Colonic mucosa (tissue), 4 donors: ENCODE results near the gene CAMKK2. TPM values are rescaled to one million over a fixed set of nuclear protein-coding genes. Genes with fewer than 3 reads are reported as not detected.

Experiments used
- DNase-seq: peaks from one replicate; pipeline ENCODE4 v3.0.0-alpha.2; 2020
- H3K27ac ChIP-seq: fragments of 200-600 bp; one replicate; pipeline ENCODE4 v1.8.0; 2021
- H3K27me3 ChIP-seq: fragments of 200-600 bp; one replicate; pipeline ENCODE4 v1.8.0; 2021
- H3K36me3 ChIP-seq: fragments of 200-600 bp; one replicate; pipeline ENCODE4 v1.8.0; 2021
- H3K4me1 ChIP-seq: fragments of 200-600 bp; one replicate; pipeline ENCODE4 v1.8.0; 2021; ENCODE audit warnings: mild to moderate bottlenecking
- H3K4me3 ChIP-seq: fragments of 200-600 bp; one replicate; pipeline ENCODE4 v1.8.0; 2021
- H3K9ac ChIP-seq, 2 donors: one replicate each; pipeline ENCODE4 v1.7.0; 2013; ENCODE audit warnings: control low read depth in 2 of 2, low read depth in 2 of 2, low read length in 2 of 2
- H3K9me3 ChIP-seq: fragments of 200-600 bp; one replicate; pipeline ENCODE4 v1.8.0; 2021
- CTCF ChIP-seq: fragments of 200-600 bp; IDR thresholded peaks from one replicate; pipeline ENCODE4 v1.8.0; 2022; ENCODE audit warnings: antibody characterized with exemption, mild to moderate bottlenecking
- intact Hi-C: fragments of 100-400 bp; cut with DNase I; formaldehyde crosslinking; loops from one replicate; pipeline ENCODE4 v1.14.1; 2022
- total RNA-seq, 2 donors: library from RNA; stranded (reverse); fragmentation: NEBNext Ultra II Directional in 1 of 2; extraction: Animal tissue kit (Norgen Biotek cat#: 25700) in 1 of 2; gene quantifications; one replicate each; pipeline ENCODE4 v1.2.1, GENCODE V29; 2021
- donor health status: healthy.
- donor health status: DM: no; HTN: no; CAD: no.
- donor health status: DM: no; HTN: no; CAD: no.

The CAMKK2 gene
- total RNA-seq, 2 donors from 2014 or later, result 34.3 to 44.0 TPM

DNA sequence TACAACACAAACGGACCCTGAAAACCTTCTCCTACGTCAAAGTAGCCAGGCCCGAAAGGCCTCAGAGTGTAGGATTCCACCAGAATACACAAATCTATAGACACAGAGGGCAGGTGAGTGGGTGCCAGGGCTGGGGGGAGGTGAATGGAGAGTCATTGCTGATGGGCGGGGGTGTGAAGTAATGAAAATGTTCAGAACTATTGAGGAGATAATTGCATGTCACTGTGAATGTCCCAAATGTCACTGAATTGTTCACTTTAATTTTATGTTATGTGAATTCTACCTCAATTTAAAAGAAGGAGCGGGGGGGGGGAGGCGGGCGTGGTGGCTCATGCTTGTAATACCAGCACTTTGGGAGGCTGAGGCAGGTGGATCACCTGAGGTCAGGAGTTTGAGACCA is 50.6 kb downstream of the CAMKK2 start:
- H3K27ac ChIP-seq, result no peak overlapping the region
- TF ChIP-seq CTCF, result no peak
- H3K27me3 ChIP-seq, result no peaks in the 10 kb centered on the region
- intact Hi-C loops, result no loop called here
- no peaks in the 10 kb centered on the region for H3K9me3 ChIP-seq
- H3K4me1 ChIP-seq, result no peaks in the 10 kb centered on the region
- no peak overlapping the region for H3K9ac ChIP-seq
- peaks cover 7% of the 10 kb centered on the region for H3K36me3 ChIP-seq
- no peak for DNase-seq
- H3K4me3 ChIP-seq, result no peak overlapping the region

DNA sequence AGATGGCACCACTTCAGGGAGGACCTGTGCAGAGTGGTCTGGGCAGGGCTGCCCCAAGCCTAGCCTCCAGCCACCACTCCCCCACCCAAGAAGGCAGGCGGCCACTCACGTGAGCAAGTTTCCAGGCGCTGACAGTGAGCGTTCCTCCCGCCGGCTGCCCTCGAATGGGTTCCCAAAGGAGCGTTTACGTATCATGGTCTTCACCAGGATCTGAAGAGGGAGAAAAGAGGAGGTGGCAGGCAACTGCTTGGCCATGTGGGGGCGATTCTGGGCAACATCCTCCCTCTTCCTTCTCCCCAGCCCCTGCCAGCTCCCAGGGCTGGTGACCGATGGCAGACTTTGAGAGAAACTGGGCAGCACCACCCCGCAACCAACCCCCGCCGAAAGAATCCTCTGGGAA is 51.5 kb downstream of the CAMKK2 start:
- no peak for TF ChIP-seq CTCF
- Histone ChIP-seq H3K27ac (no peak overlapping the region), H3K9ac (no peak overlapping the region), H3K4me3 (no peak overlapping the region), H3K9me3 (no peaks in the 10 kb centered on the region), H3K27me3 (no peaks in the 10 kb centered on the region), H3K36me3 (peaks cover 7% of the 10 kb centered on the region), H3K4me1 (no peaks in the 10 kb centered on the region)
- DNase-seq, result no peak
- intact Hi-C loops, result no loop called here

DNA sequence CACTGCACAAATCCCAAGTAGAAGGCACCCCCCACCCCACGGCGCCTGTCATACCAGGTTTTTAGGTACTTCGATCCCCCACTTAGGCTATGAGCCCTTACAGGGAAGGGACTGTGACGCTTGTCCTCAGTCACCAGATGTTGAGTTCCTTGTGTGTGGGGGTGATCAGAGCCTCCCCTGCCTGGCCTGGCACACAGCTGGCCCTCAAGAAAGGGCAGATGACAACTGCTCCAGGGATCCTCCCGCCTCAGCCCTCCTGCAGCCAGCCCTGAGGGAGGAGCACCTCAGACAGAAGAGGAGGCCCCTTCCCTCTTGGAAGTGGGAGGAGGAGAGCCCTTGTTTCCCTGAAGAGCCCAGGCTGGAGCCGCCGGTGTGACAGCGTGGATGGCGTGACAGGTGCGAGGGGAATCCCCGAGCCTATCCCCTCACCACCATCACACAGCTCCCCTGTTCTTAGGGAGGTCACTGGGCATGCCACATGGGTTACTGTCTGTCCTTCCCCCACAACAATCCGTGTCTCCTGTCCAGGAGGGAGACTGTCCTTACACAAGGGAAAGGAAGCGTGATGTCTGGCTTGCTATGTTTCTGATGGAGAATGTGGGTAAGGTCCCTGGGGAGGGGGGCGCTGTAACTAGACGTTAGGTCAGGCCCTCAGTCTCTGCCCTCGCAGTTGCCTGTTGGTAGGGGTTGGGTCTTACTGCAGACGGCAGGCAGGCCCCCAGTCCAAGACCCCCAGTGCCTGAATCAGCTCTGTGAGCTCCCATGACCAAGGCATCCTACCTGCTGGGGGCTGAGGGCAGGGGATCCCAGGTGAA is 55.1 kb downstream of the CAMKK2 start:
- no peaks in the 10 kb centered on the region for H3K36me3 ChIP-seq

DNA sequence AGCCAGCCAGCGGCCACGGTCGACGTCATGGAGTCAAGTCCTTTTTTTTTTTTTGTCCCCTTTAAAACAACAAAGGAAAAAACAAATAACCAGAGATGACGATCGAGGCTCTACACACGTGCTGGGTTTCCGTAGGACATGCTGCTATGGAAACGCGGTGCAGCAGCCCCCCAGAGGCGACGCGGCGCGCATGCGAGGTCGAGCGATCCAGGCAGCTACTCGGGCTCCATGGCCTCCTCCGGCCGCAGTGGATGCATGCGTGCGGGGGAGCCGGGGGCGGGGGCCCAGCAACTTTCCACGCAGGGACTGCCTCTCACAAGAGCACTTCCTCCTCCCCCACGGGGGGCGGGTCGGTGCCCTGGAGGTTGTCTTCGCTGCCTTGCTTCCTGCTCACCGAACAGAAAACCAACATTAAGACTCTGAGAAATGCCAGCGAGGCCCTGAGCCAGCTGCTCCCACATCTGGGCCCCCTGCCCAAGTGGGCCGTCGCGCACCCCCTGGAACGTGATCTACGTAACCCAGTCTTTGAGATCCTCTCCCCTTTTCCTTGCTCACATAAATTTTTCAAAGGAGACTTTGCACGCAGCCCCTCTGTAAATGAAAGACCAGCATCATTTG is 55.9 kb downstream of the CAMKK2 start:
- intact Hi-C loops, result no loop called here
- no peaks in the 10 kb centered on the region for H3K4me1 ChIP-seq
- no peaks in the 10 kb centered on the region for H3K36me3 ChIP-seq
- H3K27me3 ChIP-seq, result no peaks in the 10 kb centered on the region
- no peak overlapping the region for H3K9ac ChIP-seq
- H3K4me3 ChIP-seq, result no peak overlapping the region
- no peak for TF ChIP-seq CTCF
- H3K27ac ChIP-seq, result no peak overlapping the region
- peak; percentile 53 for DNase-seq
- H3K9me3 ChIP-seq, result no peaks in the 10 kb centered on the region

More for the DNA sequence above, 55.1 kb downstream of the CAMKK2 start:
- no peak overlapping the region for H3K4me3 ChIP-seq
- intact Hi-C loops, result no loop called here
- no peaks in the 10 kb centered on the region for H3K4me1 ChIP-seq
- H3K9ac ChIP-seq, result peak overlapping the region in 1 of 2 donors; percentile 35
- H3K27ac ChIP-seq, result no peak overlapping the region
- DNase-seq, result no peak
- no peak for TF ChIP-seq CTCF
- H3K27me3 ChIP-seq, result no peaks in the 10 kb centered on the region
- H3K9me3 ChIP-seq, result no peaks in the 10 kb centered on the region

GRCh38 chr12:121240062-121240420 is 56.5 kb downstream of the CAMKK2 start:
- no peak for TF ChIP-seq CTCF
- H3K4me1 ChIP-seq, result no peaks in the 10 kb centered on the region
- peak overlapping the region; percentile 12 for H3K27ac ChIP-seq
- intact Hi-C loops, result no loop called here
- no peaks in the 10 kb centered on the region for H3K9me3 ChIP-seq
- H3K4me3 ChIP-seq, result no peak overlapping the region
- DNase-seq, result no peak
- no peaks in the 10 kb centered on the region for H3K36me3 ChIP-seq
- no peaks in the 10 kb centered on the region for H3K27me3 ChIP-seq
- H3K9ac ChIP-seq, result no peak overlapping the region
